ENCODE results near the gene PES1.
A peak's percentile ranks its signal among the peaks of the same experiment; 100 is the strongest.
"Not testable (repeated sequence)": the region's sequence is repeated elsewhere in the genome, so short reads cannot be mapped to it uniquely, and the experiment has no call there.

PES1 gene

GRCh38 chr22:30602049-30602448 lies 10.3 kb upstream of the PES1 start:
- peak; percentile 39 for TF ChIP-seq CTCF (IDR thresholded peaks at IDR 0.05; ENCODE audit: insufficient read depth, missing control alignments)
- FAIRE-seq (no peak), DNase-seq (ENCODE audit: insufficient read length, low spot score) (no peak)

- DNase-seq (ENCODE audit: insufficient read length, low spot score) (no peak), FAIRE-seq (no peak)
- no peak for TF ChIP-seq CTCF (IDR thresholded peaks at IDR 0.05; ENCODE audit: insufficient read depth, missing control alignments)
These were observed 9.8 kb upstream of the PES1 start for GRCh38 chr22:30601464-30601863.

- no peak for TF ChIP-seq CTCF (IDR thresholded peaks at IDR 0.05; ENCODE audit: insufficient read depth, missing control alignments)
- DNase-seq (ENCODE audit: insufficient read length, low spot score) (no peak), FAIRE-seq (no peak)
These were observed 9.2 kb upstream of the PES1 start for GRCh38 chr22:30600921-30601320.

- DNase-seq (ENCODE audit: insufficient read length, low spot score) (no peak), FAIRE-seq (no peak)
- no peak for TF ChIP-seq CTCF (IDR thresholded peaks at IDR 0.05; ENCODE audit: insufficient read depth, missing control alignments)
These were observed 7.3 kb upstream of the PES1 start for GRCh38 chr22:30598986-30599385.

GRCh38 chr22:30596886-30597285 lies 5.2 kb upstream of the PES1 start:
- no peak for FAIRE-seq

GRCh38 chr22:30596199-30596598 lies 4.5 kb upstream of the PES1 start:
- DNase-seq (ENCODE audit: insufficient read length, low spot score): no peak
- no peak for FAIRE-seq
- no peak for TF ChIP-seq CTCF (IDR thresholded peaks at IDR 0.05; ENCODE audit: insufficient read depth, missing control alignments)

More at GRCh38 chr22:30596886-30597285, 5.2 kb upstream of the PES1 start:
- TF ChIP-seq CTCF (IDR thresholded peaks at IDR 0.05; ENCODE audit: insufficient read depth, missing control alignments): no peak
- DNase-seq (ENCODE audit: insufficient read length, low spot score): no peak

GRCh38 chr22:30592360-30592713 lies 627 bp upstream of the PES1 start:
- not testable (repeated sequence) for FAIRE-seq

GRCh38 chr22:30591191-30591587 lies 521 bp downstream of the PES1 start:
- DNase-seq (ENCODE audit: insufficient read length, low spot score): no peak
- FAIRE-seq: no peak
- TF ChIP-seq CTCF (IDR thresholded peaks at IDR 0.05; ENCODE audit: insufficient read depth, missing control alignments): no peak

More at GRCh38 chr22:30592360-30592713, 627 bp upstream of the PES1 start:
- not testable (repeated sequence) for DNase-seq (ENCODE audit: insufficient read length, low spot score)
